Mucosa of gallbladder (tissue), 1 donor: ENCODE data around the gene SLC25A39. TPM values are rescaled to one million over a fixed set of nuclear protein-coding genes. Genes with fewer than 3 reads are reported as not detected.
"Not testable (repeated sequence)": the region's sequence is repeated elsewhere in the genome, so short reads cannot be mapped to it uniquely, and the experiment has no call there.

ENCODE experiments used
- DNase-seq: peaks from one replicate; pipeline ENCODE4 v3.0.0-alpha.2; 2020; ENCODE audit warnings: low spot score
- total RNA-seq: library from RNA; stranded (reverse); gene quantifications from one replicate; pipeline ENCODE4 v1.2.1, GENCODE V29; 2021
- donor health status: DM: no; HTN: no; CAD: no.

The SLC25A39 gene
- total RNA-seq, 1 donor from 2014 or later: 140 TPM

DNA sequence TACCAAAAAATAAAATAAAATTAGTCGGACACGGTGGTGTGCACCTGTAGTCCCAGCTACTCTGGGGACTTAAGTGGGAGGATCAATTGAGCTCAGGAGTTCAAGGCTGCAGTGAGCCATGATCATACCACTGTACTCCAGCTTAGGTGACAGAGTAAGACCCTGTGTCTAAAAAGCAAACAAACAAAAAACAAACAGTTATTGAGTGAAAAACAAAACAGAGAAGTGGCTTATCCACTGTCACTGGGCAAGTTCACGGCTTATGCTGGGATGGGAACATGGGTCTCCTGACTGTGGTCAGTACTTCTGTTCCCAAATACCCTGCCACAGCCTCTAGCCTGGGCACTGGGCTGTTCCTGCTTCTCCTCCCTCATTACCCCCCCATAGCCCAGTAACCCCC lies 10.9 kb upstream of the SLC25A39 start:
- DNase-seq: no peak

DNA sequence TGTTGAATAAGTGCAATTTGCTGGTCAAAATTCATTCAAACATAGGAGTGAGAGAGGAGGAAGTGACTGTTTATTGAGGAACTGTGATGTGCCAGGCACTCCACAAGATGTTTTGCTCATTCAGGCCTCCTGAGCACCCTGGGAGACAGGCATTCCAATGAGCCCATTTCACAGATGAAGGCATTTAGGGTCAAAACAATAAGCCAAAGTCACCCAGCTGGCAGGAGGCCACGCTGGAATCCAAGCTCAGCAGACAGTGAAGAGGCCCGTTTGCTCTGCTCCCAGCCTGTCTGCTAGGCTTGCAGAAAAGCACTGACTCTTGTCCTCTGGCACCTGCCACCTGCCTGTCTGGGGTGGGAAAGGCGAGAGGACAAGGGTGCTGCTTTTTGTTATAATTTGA lies 10.1 kb upstream of the SLC25A39 start:
- DNase-seq: no peak

DNA sequence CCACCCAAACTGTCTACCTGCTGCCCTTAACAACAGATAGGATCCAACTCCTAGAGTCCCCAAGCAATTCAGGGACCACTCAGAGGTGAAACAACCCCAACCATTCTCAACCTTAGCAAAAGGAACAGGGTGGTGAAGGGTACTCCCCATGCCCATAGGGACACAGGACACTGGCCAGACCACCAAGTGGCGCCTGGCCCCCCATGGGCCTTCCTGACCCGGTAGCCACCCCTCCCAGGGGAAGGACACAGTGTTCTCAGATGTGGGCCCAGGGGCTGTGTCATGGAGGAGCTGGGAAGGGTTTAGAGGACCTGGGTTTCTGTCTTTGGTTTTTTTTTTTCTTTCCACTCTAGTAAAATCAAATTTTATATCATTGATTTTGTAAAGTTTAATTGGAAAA lies 9.7 kb upstream of the SLC25A39 start:
- no peak for DNase-seq

DNA sequence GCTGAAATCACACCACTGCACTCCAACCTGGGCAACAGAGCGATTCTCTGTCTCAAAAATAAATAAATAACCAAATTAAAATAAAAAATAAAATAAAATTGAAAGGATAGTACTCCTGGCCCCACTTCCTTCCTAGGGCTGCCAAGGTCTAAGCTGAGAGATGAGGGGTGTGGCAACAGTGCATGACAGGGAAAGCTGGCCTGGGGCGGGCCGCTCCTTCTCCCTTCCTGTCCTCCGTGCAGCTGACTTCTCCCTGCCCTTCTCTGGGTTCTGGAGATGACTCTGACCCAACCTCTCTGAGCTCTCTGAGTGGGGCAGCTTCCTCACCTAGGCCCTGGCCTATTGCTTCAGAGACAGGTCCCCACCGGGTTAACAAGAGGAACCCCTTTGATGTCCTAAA lies 8.7 kb upstream of the SLC25A39 start:
- no peak for DNase-seq

DNA sequence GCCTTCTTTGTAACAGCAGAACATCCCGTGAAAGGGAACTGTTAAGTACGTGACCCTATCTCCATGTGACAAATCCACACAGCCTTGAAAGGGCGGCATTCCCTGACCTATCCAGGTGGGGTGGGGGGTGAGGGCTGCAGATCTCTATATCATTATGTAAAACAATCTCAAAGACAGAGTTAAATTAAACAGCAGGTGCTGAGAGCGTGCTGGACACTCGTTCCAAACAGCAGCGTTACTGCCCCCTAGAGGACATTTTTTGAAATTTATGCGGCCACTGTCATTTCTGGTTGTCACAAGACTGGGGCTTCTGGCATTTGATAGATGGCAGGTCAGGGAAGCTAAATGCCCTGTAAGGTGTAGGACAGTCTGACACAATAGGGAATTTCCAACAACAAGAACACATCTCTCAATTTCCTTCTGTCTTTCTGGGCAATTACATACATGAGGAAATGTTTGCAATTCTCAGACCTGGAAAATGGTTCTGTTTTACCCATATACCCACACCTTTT lies 6.7 kb upstream of the SLC25A39 start:
- DNase-seq: peak; percentile 84

DNA sequence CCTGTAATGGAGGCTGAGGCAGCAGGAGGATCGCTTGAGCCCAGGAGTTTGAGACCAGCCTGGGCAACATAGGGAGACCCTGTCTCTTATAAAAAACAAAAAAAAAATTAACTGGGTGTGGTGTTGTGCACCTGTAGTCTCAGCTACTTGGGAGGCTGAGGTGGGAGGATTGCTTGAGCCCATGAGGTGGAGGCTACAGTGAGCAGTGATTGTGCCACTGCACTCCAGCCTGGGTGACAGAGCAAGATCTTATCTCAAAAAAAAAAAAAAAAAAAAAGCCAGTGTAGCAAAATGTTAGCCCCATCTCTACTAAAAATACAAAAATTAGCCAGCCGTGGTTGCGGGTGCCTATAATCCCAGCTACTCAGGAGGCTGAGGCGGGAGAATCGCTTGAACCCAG lies 5.6 kb upstream of the SLC25A39 start:
- DNase-seq: not testable (repeated sequence)

DNA sequence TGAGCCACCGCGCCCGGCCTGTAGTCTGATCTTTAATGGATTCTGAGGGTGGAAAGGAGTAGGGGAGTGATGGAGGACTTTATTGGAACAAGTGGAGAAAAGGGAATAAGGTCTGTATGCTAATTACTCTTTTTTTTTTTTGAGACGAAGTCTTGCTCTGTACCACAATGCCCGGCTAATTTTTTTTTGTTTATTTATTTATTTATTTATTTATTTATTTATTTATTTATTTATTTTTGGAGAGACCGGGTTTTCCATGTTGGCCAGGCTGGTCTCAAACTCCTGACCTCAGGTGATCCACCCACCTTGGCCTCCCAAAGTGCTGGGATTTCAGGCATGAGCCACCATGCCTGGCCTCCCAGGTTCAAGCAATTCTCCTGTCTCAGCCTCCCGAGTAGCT lies 4.9 kb upstream of the SLC25A39 start:
- not testable (repeated sequence) for DNase-seq

DNA sequence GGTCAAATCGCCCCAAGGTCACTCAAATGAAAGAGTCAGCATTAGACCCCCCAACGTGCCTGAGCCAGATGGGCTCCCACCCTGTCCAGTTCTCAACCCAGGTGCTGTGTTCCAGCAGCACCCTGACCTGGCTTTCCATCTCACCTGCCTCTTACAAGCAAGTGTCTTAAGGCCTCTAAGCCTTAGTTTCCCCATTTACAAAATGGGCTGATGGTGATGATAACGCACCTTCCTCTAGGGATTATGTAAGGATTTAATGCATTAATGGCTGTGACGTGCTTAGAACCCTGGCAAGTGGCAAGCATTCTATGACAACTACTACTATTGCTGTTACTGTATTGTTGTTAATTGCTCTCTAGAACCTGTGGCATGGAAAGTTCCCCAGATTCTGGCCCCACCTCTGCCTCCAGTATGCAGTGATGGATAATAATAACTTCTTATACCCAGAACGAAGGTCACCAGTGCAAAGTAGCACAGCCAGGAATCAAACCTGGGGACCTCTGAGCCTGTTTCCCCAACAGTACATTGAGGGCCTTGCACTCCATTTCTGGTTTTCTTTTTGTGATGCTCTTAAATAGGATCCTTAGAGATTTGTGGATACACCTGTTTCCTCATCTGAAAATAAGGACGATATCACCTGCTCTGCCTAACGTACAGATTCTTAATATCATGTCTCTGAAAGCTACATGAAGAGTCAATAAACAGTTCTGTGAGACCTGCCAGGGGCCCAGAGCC lies 3.3 kb upstream of the SLC25A39 start:
- no peak for DNase-seq

DNA sequence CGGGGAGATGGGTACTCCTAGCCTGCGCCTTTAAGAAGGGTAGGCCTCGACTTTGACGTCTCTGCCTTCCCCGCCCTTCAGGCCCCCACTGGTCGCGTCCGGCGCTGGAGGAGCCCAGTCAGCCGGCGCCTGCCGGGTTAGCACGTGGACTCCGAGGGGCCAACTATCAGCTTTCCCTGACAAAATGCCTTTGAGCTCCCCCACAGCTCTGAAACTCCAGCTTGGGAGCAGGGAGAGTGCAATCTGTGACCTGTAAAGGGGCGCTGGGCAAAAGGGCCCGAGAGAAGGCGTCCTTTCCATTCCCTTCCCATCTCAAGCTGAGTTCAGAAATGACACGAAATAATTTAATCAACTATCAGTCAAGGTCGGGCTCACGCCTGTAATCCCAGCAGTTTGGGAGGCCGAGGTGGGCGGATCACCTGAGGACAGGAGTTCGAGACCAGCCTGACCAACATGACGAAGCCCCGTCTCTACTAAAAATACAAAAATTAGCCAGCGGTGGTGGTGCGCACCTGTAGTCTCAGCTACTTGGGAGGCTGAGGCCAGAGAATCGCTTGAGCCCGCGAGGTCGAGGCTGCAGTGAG lies 2.3 kb upstream of the SLC25A39 start:
- DNase-seq: peak; percentile 97

DNA sequence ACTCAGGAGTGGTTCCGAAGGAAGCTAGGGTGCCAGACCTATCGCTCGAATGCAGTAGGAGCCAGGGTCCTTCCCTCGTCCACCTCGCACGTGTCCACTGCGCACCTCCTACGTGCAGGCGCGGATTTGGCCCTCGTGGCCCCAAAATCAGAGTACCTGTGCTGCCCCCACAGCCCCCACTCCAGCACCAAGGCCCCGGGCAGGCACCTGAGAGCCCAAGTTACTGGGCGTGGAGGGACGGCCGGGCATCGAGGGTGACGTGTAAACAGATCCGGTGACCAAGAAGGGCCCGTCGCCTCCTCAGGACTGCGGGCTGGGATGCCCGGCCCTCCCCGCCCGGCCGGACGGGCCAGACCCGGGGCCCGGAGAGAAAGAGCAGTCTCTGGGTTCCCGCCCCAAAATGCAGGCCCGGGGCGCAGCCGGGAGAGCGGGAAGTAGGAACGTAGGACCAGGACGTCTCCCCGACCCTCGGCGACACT lies 492 bp downstream of the SLC25A39 start:
- no peak for DNase-seq

DNA sequence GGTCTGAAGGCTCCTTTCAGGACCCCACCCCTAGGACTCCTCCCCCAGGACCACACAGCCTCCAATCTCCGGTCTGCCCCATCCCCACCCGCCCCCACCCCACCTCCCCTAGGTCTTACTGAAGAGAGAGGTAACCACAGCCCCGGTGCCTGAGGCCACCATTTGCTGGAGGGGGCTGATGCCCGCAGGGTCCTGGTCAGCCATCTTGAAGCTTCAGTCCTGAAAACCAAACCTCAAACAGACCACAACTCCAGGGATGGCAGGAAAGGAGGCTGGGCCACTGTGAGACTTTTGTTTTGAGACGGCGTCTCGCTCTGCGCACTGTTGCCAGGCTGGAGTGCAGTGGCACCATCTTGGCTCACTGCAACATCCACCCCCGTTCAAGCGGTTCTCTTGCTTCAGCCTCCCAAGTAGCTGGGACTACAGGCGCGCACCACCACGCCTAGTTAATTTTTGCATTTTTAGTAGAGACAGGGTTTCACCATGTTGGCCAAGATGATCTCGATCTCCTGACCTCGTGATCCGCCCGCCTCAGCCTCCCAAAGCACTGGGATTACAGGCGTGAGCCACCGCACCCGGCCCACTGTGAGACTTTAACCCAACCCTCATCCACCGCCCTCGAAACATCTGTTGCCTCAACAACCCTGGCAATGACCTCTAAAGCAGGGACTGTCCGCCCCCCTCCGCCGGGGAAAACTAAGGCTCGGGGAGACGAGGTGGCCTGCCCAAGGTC lies 1.1 kb downstream of the SLC25A39 start:
- no peak for DNase-seq

DNA sequence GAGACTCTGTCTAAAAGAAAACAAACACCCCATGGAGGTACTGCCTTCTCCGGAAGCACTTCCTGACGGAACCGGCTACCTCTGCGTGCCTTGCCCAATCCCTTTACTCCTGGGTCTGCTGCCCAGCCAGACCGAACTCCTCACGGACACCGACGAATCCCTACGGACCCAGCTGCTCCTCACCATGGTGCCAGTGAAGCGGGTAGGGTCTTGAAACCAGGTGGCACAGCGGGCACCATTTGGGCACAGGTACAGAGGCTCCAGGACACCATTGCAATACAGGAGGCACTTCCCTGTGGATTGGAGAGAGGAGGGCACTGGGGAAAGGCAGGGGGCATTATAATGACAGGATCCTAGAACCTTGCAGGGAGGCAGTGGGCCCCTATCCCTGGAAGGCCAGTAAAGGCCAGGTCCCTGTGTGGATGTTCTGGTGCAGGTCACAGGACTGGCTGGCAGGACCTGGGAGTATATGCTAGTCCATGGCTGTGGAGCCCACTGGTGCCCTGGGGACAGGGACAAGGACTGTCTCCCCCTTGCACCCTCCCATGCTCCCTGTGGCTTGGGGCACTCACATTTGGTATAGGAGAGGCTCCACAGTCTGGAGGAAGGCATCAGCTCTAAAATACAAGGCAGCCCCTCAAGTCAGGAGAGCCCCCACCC lies 2.3 kb downstream of the SLC25A39 start:
- DNase-seq: no peak

DNA sequence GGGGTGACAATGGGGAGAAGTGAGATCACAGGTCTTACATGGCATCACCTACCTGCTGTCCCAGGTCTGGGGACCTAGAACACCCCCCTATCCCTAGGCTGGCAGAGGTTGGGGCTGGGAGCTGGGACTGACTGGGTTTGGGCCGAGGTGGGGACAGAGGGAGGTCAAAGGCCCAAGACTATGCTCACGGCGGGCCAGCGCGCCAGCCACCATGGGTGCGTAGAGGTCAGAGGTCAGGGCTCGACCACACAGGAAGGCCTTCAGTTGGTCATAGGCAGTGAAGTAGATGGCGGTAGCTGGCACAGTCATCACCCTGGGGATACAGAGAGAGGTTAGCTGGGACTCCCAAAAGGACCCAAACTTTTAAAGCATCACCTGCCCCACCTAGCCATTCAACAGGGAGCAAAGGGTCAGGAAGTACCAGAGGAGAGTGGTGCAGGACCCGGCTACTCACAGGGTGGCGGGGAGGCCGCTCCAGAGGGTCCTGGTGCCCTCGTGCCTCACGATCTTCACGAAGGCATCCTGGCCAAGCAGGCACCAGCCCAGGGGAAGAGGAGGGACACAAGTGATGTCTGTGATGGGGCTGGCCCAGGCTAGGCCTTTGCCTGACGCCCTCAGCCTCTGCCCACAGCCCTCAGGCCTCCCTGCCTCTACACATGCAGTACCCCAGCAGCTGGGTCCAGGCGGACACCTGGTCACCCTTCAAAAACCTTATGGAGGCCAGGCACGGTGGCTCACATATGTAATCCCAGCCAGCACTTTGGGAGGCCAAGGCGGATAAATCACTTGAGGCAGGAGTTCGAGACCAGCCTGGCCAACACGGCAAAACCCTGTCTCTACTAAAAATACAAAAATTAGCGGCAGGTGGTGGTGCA lies 3.1 kb downstream of the SLC25A39 start:
- no peak for DNase-seq

DNA sequence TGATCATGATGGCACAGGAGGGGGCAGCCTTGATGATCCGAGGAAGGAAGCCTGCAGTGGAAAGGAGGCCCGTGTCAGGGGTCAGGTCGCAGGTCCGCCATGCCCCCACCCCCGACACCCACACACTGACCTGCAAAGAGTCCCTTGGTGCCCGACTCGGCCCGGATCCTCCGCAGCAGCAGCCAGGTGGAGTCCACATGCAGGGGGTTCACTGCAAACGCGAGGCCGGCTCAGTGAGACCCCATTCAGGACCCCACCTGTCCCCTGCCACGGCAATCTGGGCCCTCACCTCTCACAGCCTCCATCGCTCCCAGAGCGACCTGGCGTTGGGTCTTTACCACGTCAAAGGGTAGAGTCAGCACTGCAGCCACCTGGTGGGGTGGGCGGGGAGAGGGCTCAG lies 4.6 kb downstream of the SLC25A39 start:
- DNase-seq: no peak

DNA sequence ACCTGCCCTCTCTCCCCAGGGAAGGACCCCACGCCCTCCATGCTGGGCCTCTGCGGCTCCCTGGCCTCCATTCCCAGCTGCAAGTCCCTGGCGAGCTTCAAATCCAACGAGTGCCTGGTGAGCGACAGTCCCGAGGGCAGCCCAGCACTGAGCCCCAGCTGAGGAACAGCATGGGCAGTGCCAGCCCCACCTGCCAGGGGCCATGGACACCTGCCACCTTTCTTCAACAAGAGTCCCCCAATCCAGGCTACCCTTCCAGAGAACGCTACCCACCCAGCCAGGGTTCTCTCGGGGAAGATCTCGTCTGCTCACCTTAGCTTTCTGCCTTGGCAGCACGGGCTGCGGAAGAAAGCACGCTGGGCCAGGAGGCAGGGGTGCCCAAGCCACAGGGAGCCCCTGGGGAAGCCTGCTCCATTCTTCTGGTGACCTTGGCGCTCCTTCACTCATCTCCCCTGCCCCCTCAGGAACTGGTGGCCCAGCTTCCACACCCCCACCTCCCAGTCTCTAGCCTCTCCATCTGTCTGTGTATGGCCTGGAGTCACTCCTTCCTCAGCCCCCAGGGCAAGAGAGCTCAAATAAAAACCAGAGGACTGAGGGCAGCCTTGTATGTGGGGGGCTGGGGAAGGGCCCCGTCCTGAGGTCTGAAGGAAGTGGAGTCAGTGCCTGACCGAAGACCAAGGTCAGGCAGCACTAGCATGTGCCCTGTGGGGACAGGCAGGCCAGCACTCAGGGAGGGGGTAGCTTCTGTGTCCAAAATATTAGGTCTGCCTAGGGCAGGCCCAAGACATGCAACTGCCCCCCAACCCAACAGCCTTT lies 6.3 kb downstream of the SLC25A39 start:
- DNase-seq: no peak

DNA sequence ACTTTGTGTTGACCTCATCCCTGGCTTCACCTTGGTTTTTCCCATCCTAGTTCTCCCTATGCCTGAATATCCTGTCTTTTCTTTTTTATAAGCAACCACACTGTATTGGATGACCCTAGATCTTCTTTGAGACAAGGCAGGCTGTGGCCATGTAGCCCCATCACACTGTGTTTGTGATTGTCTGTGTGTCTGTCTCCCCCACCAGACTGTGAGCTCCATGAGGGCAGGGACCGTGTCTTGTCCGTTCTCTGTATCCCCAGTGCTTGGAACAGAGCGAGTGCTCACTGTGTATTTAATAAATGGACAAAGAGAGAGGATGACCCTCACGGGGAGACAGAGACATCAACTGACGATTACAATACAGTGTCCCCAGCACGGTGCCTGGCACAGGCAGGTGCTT lies 7.1 kb downstream of the SLC25A39 start:
- DNase-seq: no peak

DNA sequence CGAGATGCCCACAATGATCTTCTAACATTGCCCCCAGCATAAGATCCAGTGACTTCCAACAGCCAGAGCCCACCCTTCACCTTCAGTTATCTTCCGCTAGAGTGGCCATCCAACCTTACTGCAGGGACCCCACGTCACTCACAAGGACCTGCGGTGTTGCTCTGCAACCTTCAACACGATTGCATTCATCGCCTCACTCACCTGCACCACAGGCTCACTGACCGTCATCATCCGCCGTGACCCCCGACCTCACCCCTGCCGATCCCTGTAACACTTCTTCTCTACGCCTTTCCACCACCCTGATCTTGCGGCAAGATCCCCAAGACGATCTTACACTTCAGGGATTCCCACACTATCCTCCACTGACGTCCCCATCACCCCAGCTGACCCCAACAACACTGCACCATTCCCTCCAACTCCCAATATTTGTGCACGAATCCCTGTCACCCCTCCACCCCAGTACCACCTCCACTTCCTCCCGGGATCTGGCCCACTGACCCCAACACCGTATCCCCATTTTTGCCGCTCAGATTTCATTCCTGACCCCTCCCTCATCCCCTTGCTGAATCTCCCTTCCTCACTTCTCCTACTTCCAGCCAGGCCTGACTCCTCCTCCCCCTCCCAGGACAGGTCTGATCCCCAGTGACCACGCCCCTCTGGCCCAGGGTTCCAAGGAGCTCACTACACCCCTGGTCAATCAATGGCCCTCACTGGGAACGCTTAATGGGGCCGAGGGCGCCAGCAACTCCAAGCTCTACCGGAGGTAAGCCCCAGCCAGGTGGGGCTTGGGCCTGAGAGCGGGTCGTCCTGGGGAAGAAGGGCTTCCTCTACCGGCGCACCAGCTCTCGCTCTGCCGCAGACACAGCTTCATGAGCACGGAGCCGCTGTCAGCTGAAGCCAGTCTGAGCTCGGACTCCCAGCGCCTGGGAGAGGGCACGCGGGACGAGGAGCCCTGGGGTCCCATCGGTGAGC lies 8.6 kb downstream of the SLC25A39 start:
- DNase-seq: no peak

DNA sequence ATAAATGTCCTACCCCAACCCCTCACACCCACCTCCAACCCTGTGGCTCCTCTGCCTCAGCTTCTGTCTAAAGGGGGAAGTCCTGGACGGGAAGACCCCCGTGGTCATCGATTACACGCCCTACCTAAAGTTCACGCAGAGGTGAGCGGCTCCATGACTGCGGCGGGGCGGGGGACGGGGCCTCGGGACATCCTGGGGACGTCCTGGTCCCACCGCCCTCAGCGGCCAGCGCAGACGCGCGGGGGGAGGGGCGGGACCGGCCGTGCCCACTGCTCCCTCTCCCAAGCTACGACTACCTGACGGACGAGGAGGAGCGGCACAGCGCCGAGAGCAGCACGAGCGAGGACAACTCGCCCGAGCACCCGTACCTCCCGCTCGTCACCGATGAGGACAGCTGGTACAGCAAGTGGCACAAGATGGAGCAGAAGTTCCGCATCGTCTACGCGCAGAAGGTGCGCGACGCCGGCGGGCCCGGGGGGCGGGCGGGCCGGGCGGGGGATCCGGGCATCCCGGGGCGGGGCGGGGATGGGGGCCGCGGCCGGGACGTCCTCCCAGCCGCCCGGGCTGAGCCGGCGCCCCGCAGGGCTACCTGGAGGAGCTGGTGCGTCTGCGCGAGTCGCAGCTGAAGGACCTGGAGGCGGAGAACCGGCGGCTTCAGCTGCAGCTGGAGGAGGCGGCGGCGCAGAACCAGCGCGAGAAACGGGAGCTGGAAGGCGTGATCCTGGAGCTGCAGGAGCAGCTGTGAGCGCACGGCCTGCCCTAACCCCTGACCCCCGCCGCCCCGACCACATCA lies 9.6 kb downstream of the SLC25A39 start:
- no peak for DNase-seq
